Mesothelial cell of epicardium (in vitro differentiated cells): ENCODE results near the gene ARGLU1. TPM values are rescaled to one million over a fixed set of nuclear protein-coding genes. Genes with fewer than 3 reads are reported as not detected.

Source experiments
- DNase-seq, 2 experiments: peaks; one replicate each; pipeline ENCODE4 v3.0.0; 2021; ENCODE audit warnings: low spot score in 2 of 2; ENCODE audit not compliant: unreplicated experiment in 2 of 2
- H3K27ac Mint-ChIP-seq: 2 replicates; pipeline ENCODE4 v1.8.0; 2021; ENCODE audit warnings: mixed read lengths
- H3K27me3 Mint-ChIP-seq: 2 replicates; pipeline ENCODE4 v1.8.0; 2021; ENCODE audit warnings: low read depth, mixed read lengths
- H3K36me3 Mint-ChIP-seq: 2 replicates; pipeline ENCODE4 v1.8.0; 2021; ENCODE audit warnings: mixed read lengths
- H3K4me1 Mint-ChIP-seq: 2 replicates; pipeline ENCODE4 v1.8.0; 2021; ENCODE audit warnings: mixed read lengths
- H3K4me3 Mint-ChIP-seq: 2 replicates; pipeline ENCODE4 v1.8.0; 2021; ENCODE audit warnings: mild to moderate bottlenecking, moderate library complexity, mixed read lengths
- H3K9me3 Mint-ChIP-seq: 2 replicates; pipeline ENCODE4 v1.8.0; 2021; ENCODE audit warnings: mixed read lengths
- CTCF ChIP-seq: fragments of 200-600 bp; sonication (generic); IDR thresholded peaks from one replicate; pipeline ENCODE4 v1.5.0; 2021; ENCODE audit warnings: antibody characterized with exemption; ENCODE audit not compliant: unreplicated experiment
- total RNA-seq: library from RNA; stranded (reverse); gene quantifications from 3 replicates; pipeline ENCODE4 v1.2.1, GENCODE V29; 2021

ARGLU1 gene
- total RNA-seq, 1 donor from 2014 or later = 233 TPM

GRCh38 chr13:106594980-106595379 is 27.0 kb upstream of the ARGLU1 start:
- Mint-ChIP-seq H3K4me1 (peaks cover 26% of the 10 kb centered on the region), H3K27me3 (no peaks in the 10 kb centered on the region), H3K9me3 (no peaks in the 10 kb centered on the region), H3K36me3 (no peaks in the 10 kb centered on the region), H3K4me3 (no peak overlapping the region), H3K27ac (no peak overlapping the region)
- TF ChIP-seq CTCF = no peak
- no peak for DNase-seq

GRCh38 chr13:106593132-106593531 is 25.2 kb upstream of the ARGLU1 start:
- H3K4me1 Mint-ChIP-seq = peaks cover 24% of the 10 kb centered on the region
- H3K36me3 Mint-ChIP-seq = no peaks in the 10 kb centered on the region
- H3K27ac Mint-ChIP-seq = no peak overlapping the region
- H3K27me3 Mint-ChIP-seq = no peaks in the 10 kb centered on the region
- H3K4me3 Mint-ChIP-seq = no peak overlapping the region
- no peak for DNase-seq
- H3K9me3 Mint-ChIP-seq = no peaks in the 10 kb centered on the region
- no peak for TF ChIP-seq CTCF

- peaks cover 2% of the 10 kb centered on the region for H3K36me3 Mint-ChIP-seq
- no peak overlapping the region for H3K27ac Mint-ChIP-seq
- no peak for DNase-seq
- no peak overlapping the region for H3K4me3 Mint-ChIP-seq
- TF ChIP-seq CTCF = no peak
- peaks cover 20% of the 10 kb centered on the region for H3K4me1 Mint-ChIP-seq
- H3K27me3 Mint-ChIP-seq = no peaks in the 10 kb centered on the region
- peaks cover 10% of the 10 kb centered on the region for H3K9me3 Mint-ChIP-seq
Measured at GRCh38 chr13:106591299-106591698, 23.4 kb upstream of the ARGLU1 start.

- no peaks in the 10 kb centered on the region for H3K27me3 Mint-ChIP-seq
- no peak overlapping the region for H3K4me3 Mint-ChIP-seq
- H3K4me1 Mint-ChIP-seq = peaks cover 8% of the 10 kb centered on the region
- DNase-seq = no peak
- peaks cover 11% of the 10 kb centered on the region for H3K36me3 Mint-ChIP-seq
- no peak overlapping the region for H3K27ac Mint-ChIP-seq
- H3K9me3 Mint-ChIP-seq = peaks cover 21% of the 10 kb centered on the region
- TF ChIP-seq CTCF = no peak
Measured at GRCh38 chr13:106589716-106590115, 21.8 kb upstream of the ARGLU1 start.

GRCh38 chr13:106588367-106588766 is 20.4 kb upstream of the ARGLU1 start:
- peaks cover 4% of the 10 kb centered on the region for H3K4me1 Mint-ChIP-seq
- H3K4me3 Mint-ChIP-seq = no peak overlapping the region
- peaks cover 23% of the 10 kb centered on the region for H3K9me3 Mint-ChIP-seq
- H3K27me3 Mint-ChIP-seq = no peaks in the 10 kb centered on the region
- no peak overlapping the region for H3K27ac Mint-ChIP-seq
- H3K36me3 Mint-ChIP-seq = peaks cover 11% of the 10 kb centered on the region
- no peak for TF ChIP-seq CTCF
- no peak for DNase-seq

- peaks cover 11% of the 10 kb centered on the region for H3K36me3 Mint-ChIP-seq
- H3K4me1 Mint-ChIP-seq = peaks cover 4% of the 10 kb centered on the region
- H3K9me3 Mint-ChIP-seq = peaks cover 23% of the 10 kb centered on the region
- DNase-seq = no peak
- no peak overlapping the region for H3K27ac Mint-ChIP-seq
- H3K27me3 Mint-ChIP-seq = no peaks in the 10 kb centered on the region
- TF ChIP-seq CTCF = no peak
- H3K4me3 Mint-ChIP-seq = no peak overlapping the region
Measured at GRCh38 chr13:106587787-106588186, 19.9 kb upstream of the ARGLU1 start.
